Fibroblast of pulmonary artery (primary cell): ENCODE results near the gene ANKRD31.

ENCODE experiments used
- DNase-seq: peaks from one replicate; pipeline ENCODE4 v3.0.0-alpha.2; 2010; ENCODE audit warnings: low read depth
- H3K4me3 ChIP-seq: replicated peaks from 2 replicates; pipeline ENCODE4 v1.5.1; 2011; ENCODE audit warnings: low read depth, mild to moderate bottlenecking, control low read depth, low read length, moderate library complexity
- CTCF ChIP-seq: IDR thresholded peaks from 2 replicates; pipeline ENCODE4 v1.5.1; 2011; ENCODE audit warnings: mild to moderate bottlenecking, control low read depth, low read length, inconsistent platforms; ENCODE audit errors: missing control alignments

Gene ANKRD31

DNA sequence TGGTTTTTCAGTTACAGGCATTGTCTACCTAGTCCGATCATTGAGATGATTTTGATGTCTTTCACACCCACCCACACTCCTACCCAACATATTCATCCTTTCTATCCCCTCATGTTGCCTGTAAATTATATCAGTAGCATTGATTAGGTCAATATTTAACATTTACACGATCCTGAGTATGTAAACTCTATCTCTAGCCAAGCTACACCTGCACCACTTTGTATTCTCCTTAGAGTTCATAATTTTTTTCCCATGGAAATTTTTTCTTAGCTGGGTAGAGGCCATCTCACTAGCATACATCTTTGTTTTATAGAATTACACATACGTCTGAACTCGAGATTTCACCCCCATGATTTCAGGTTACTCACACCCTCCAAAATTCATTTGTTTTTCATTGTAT is 214.9 kb downstream of the ANKRD31 start:
- no peak overlapping the region for H3K4me3 ChIP-seq
- TF ChIP-seq CTCF, result no peak
- DNase-seq, result no peak

GRCh38 chr5:75021219-75021618 is 215.5 kb downstream of the ANKRD31 start:
- no peak for DNase-seq
- no peak overlapping the region for H3K4me3 ChIP-seq
- TF ChIP-seq CTCF, result no peak

GRCh38 chr5:75020016-75020656 is 216.5 kb downstream of the ANKRD31 start:
- H3K4me3 ChIP-seq, result no peak overlapping the region
- DNase-seq, result no peak
- TF ChIP-seq CTCF, result no peak

GRCh38 chr5:75018805-75019587 is 217.7 kb downstream of the ANKRD31 start:
- H3K4me3 ChIP-seq, result no peak overlapping the region
- no peak for TF ChIP-seq CTCF
- DNase-seq, result no peak
